GM19238 (cell line): ENCODE measurements around the gene PEAK1.
"Not testable (repeated sequence)": the region's sequence is repeated elsewhere in the genome, so short reads cannot be mapped to it uniquely, and the experiment has no call there.

Experiments used
- DNase-seq: peaks from one replicate; pipeline ENCODE4 v3.0.0; 2011; ENCODE audit warnings: low spot score; ENCODE audit not compliant: insufficient read length

Gene PEAK1

DNA sequence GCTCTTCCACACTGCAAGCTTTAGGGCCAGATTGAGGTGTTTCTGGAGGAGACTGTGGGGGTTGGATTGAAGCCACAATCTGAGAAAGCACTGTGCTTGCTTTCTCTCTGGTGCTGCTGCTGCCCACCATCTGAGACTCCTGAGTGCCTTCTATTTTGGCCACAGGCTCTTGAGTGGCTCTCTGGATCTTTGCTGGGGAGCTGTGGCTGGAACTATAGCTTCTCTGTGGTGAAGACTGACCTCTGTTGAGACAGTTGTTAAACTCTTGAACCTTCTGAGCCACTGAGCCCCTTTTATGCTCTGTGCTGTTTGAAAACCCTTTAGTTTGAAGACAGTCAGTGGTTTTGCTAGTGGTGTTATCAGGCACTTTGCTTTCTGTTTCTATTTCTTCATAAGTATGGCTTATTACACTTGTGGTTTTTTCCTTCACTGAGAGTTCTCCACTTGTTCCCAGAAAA is 240.3 kb downstream of the PEAK1 start:
- no peak for DNase-seq

GRCh38 chr15:77178411-77178810 is 241.5 kb downstream of the PEAK1 start:
- no peak for DNase-seq

DNA sequence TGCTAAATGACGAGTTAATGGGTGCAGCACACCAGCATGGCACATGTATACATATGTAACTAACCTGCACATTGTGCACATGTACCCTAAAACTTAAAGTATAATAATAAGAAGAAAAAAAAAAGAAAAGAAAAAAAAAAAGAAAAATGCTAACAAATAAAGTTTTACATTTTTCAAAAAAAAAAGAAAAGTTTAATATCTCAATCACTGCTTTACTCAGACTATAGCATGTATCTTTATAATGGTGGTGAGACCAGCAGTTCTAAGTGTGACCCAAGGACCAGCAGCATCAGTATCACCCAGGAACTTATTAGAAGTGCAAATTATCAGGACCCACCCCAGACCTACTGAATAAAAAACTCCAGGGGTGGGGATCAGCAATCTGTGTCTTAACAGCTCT is 243.8 kb downstream of the PEAK1 start:
- DNase-seq = not testable (repeated sequence)

- no peak for DNase-seq
Observed at GRCh38 chr15:77173487-77173886, 246.4 kb downstream of the PEAK1 start.

DNA sequence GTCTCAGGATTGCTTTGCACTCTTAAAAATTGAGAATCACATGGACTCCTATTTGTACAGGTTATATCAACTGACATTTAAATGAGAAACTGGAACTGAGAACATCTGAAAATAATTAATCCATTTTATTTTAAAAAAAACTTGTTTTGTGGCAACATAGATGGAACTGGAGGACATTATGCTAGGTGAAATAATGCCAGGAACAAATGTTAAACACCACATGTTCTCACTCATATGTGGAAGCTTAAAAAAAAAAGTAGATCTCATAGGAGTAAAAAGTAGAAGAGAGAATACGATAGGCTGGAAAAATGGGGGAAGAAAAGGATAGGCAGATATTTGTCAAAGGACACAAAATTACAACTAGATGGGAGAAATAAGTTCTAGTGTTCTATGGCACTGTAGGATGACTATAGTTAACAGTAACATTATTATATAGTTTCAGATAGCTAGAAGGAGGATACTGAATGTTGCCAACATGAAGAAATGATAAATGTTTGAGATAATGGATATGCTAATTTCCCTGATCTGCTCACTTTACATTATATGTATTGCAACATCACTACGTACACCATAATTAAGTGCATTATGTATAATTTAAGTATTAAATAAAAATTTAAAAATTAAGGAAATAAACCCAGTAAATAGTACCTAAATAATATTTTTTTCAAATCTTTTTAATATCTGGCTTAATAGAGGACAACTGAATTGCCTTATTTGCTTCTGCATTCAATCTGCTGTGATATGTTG is 248.5 kb downstream of the PEAK1 start:
- DNase-seq = no peak

GRCh38 chr15:77168616-77169015 is 251.3 kb downstream of the PEAK1 start:
- DNase-seq = no peak

DNA sequence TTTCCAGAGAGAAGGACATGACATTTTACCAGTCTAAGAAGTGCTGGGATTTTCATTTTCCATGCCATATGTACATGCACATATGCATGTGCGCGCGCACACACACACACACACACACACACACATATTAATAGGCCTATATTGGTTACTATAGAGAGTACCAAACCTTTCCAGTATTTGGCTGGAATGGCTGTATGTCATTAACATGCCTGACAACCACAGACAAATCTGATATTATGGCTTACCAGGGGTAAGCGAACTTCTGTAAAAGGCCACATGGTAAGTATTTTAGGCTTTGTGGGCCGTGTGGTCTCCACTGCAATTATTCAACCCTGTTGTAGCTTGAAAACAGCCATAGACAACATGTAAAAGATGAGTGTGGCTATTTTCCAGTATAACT is 251.8 kb downstream of the PEAK1 start:
- no peak for DNase-seq

GRCh38 chr15:77167406-77167805 is 252.5 kb downstream of the PEAK1 start:
- no peak for DNase-seq

DNA sequence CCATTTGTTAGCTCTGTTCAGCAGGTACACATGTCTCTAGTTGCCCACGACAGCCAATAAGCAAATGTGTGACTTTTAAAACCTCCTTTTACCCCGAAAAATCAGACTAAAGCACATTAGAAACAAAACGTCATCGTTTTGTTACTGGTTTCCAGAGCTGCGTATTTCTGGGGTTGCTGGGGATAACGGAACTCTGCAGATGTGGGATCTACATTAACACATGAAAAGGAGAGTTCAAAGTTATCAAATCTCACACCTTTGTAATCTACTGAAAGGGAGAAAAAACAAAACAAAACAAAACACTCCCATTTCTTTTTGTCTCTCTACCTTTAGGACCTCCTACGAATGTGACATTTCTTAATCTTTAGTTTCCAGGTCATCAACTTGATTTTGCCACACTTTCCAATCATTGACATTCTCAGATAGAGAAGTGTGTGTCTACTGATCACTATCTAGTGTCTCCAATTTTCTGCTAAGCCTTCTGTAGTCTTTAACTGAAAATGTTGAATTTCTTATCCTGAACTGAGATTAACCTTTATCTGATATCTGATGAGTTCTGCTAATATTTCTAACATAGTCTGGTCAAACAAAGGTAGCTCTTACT is 256.0 kb downstream of the PEAK1 start:
- no peak for DNase-seq

GRCh38 chr15:77162872-77163633 is 256.9 kb downstream of the PEAK1 start:
- no peak for DNase-seq

DNA sequence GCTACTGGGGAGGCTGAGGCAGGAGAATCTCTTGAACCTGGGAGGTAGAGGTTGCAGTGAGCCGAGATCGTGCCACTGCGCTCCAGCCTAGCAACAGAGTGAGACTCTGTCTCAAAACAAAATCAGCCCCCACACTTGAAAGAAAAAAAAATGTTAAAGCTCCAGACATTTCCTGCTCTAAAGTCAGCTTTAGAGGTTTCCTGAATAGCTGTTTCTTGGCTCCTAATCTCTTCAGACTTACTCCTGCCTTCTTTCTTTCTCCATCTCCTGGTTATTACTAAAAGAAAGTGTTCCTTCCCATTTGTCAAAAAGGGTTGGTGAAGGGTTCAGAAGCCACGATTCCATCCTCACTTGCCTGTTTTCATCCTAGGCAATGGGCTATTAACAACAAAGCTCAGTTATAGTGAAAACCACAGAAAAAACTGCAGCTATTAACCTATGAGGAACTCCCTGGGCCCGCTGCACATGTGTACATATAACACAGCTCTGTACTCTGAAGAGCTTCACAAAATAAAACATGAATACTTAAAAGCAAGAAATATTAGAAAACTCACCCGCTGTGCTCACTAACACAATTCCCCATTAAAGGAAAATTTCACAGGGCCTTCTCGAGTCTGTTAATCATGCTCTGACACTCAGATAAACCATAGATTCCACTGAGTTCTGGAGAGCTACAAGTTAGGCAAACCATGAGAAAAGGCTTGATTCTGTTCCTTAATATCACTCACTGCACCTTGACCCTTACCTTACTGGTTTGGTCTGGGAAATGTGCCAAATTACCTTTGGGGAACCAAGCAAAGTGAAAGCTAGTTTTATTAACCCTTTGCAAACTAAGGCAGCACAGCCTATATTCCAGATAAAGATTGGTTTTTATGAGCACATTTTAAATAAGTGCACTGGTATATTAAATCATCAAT is 259.1 kb downstream of the PEAK1 start:
- DNase-seq = no peak

DNA sequence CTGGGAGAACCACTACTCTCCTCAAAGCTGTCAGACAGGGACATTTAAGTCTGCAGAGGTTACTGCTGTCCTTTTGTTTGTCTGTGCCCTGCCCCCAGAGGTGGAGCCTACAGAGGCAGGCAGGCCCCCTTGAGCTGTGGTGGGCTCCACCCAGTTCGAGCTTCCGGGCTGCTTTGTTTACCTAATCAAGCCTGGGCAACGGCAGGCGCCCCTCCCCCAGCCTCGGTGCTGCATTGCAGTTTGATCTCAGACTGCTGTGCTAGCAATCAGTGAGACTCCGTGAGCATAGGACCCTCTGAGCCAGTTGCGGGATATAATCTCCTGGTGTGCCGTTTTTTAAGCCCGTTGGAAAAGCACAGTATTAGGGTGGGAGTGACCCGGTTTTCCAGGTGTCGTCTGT is 263.9 kb downstream of the PEAK1 start:
- not testable (repeated sequence) for DNase-seq

DNA sequence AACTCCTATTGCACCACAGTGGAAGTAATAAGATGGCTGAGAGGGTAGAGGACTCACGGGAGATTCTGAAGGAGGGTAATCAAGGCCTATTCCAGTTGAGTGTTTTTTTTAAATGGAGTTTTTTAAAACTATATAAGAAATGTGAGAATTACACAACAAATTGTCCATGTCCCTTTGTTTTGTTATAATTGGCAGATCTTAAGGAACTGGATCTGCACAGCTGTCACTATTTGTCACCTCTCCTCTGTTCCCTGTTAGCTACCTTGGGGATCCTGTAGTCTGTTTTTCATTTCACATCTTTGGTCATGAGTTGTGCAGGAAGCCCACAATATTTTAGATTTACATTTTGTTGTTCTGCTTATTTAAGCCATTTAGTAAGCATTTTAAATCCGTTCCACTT is 271.7 kb downstream of the PEAK1 start:
- DNase-seq = no peak

GRCh38 chr15:77145370-77145769 is 274.5 kb downstream of the PEAK1 start:
- DNase-seq = no peak

- no peak for DNase-seq
Observed at GRCh38 chr15:77144492-77145070, 275.3 kb downstream of the PEAK1 start.

DNA sequence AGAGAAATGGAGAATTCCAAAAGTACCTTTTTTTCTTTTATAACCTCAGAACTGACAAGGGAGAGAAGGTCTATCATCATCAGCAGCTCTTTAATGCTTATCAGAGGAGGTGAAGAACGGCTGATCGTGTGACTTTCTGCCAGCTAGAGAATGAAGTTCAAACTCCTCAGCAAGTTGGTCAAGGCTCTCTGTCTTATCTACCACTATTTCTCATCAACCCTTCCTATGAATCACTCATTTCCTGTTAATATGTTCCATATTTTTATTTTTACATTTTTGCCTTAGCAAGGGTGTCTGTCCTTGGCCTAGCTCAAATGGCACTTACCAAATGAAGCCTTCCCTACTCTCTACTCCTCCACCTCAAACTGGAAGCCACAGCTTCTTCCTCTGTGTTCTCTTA is 275.9 kb downstream of the PEAK1 start:
- DNase-seq = no peak

GRCh38 chr15:77143616-77144015 is 276.3 kb downstream of the PEAK1 start:
- DNase-seq = no peak

GRCh38 chr15:77143191-77143590 is 276.7 kb downstream of the PEAK1 start:
- DNase-seq = no peak

DNA sequence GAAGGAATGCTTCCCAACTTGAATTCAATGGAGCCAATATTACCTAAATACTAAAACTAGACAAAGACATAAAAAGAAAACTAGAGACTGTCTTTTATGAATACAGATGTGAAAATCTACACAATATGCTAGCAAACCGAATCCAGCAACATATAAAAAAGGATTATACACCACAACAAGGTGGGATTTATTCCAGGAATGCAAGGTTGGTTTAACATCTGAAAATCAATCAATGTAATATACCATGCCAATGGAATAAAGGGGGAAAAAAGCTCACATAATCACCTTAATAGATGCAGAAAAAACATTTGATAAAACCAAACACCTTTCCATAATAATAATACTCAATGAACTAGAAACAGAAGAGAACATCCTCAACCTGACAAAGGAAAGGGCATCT is 279.7 kb downstream of the PEAK1 start:
- DNase-seq = no peak

GRCh38 chr15:77139312-77139711 is 280.6 kb downstream of the PEAK1 start:
- DNase-seq = no peak

GRCh38 chr15:77138167-77138522 is 281.8 kb downstream of the PEAK1 start:
- DNase-seq = no peak
